ENCODE data around the gene PCSK5.

GRCh38 chr9:76203373-76203772 lies 312.9 kb downstream of the PCSK5 start:
- TF ChIP-seq CTCF (IDR thresholded peaks at IDR 0.05; ENCODE audit: borderline replicate concordance, extremely low read depth, low read length, poor library complexity, severe bottlenecking): no peak
- no peak for TF ChIP-seq EZH2 (IDR thresholded peaks at IDR 0.05; ENCODE audit: borderline replicate concordance, low read depth, low read length, severe bottlenecking)

Measured in DND-41 (cell line).